Endothelial cell of hepatic sinusoid (primary cell): Measurements from ENCODE around the gene PCNX2.

Experiments used
- in situ Hi-C: cut with HindIII; loops from 2 replicates; pipeline ENCODE4 v1.10.0; 2017; ENCODE audit warnings: low sequenced_read_pairs

Gene PCNX2

DNA sequence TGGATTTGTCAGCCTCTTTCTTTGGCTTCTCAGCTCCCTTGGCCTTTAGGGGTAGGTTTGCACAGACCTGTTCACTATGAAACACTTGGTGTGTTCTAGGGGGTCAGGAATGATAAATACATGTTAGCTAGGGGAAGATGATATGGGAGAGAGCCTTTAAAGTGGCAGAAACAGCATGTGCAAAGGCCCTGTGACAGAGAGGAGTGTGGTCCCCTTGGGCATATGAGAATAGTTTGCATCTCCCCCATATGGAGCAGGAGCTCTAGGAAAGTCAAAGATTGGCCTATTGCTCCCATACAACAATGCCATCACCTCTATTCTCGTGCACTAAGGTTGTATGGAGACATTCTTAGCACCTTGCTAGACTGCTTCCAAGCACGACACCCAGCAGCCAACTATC, 355.8 kb downstream of the PCNX2 start:
- in situ Hi-C loops = no loop called here

DNA sequence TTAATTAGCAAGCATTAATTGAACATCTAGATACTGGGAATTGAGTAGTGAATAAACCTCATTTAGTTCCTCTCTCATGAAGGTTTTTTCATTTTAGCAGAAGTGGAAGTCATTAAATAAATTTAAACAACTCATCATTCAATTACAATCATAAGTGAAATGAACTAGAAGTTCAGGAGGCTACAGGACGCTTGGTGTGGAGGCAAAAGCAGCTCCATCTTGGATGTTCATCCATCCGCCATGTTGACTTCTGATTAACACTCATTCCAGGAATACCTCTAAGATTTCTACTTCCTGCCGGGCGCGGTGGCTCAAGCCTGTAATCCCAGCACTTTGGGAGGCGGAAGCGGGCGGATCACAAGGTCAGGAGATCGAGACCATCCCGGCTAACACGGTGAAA, 356.6 kb downstream of the PCNX2 start:
- in situ Hi-C loops = no loop called here

DNA sequence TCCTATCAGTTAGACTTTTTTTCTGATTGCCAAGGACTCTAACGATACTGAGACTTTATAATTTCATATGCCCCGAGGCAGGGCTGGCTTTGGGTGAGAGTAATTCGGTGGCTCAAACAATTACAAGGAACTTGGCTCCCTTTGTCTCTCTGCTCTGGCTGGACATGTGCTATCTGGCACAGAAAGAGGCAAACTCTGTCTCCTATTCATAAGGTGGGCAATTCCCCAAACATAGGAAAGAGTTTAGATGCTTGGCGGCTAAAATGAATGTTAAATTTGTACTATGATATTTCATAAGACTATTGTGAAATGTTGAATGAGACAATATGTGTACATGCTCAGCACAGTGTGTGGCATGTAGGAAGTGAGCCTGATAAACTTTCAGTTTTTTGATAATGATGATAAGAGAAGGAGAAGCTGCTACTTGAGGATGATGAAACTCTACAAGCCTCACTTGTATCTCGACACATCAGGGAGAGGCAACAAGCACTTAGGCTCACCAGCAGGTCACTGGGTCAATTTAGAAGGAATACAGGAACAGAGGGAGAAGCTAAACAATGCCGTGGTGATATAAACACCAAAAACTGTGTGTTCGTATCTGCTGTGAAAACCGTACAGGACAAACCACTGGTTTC, 357.7 kb downstream of the PCNX2 start:
- in situ Hi-C loops = no loop called here

DNA sequence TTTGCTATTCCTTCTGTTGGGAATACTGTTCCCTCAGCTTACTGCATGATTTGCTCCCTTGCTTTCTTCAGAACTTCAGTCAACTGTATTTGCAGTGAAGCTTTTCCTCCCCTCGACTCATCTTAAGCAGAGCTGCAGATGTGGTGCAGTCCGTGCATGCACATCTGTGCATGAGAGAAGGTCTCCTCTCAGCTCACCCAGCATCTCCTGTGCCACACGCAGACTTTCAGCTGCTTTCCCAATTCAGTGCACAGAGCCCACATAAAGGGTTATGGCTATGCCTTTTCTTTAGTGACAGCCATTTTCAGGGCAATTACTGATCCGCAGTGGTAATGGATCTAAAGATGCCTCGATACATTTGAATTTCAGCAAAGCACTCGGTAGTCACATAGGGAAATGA, 358.6 kb downstream of the PCNX2 start:
- in situ Hi-C loops = no loop called here
